Tibial nerve (tissue), 4 donors: ENCODE results near the gene EHD2.

Experiments used
- CTCF ChIP-seq, 5 experiments: fragments of 200-600 bp in 3 of 5; fragments of 450-650 bp in 2 of 5; sonication (generic) in 3 of 5; IDR thresholded peaks; one replicate each; pipeline ENCODE4 v1.5.1; 2016 to 2019; ENCODE audit warnings: antibody characterized with exemption in 5 of 5, mild to moderate bottlenecking in 3 of 5, moderate library complexity in 2 of 5
- EP300 ChIP-seq, 2 donors: sonication (generic); formaldehyde crosslinking; IDR thresholded peaks; one replicate each; pipeline ENCODE4 v1.6.1; 2017; ENCODE audit warnings: antibody characterized with exemption in 2 of 2, mild to moderate bottlenecking in 1 of 2
- POLR2A ChIP-seq, 2 donors: fragments of 450-650 bp; IDR thresholded peaks; one replicate each; pipeline ENCODE4 v1.6.1; 2017; ENCODE audit warnings: antibody characterized with exemption in 2 of 2, mild to moderate bottlenecking in 2 of 2, moderate library complexity in 2 of 2

- no peak for TF ChIP-seq POLR2A (IDR thresholded peaks at IDR 0.05)
- no peak for TF ChIP-seq EP300 (IDR thresholded peaks at IDR 0.05)
- no peak for TF ChIP-seq CTCF (IDR thresholded peaks at IDR 0.05)
Observed at GRCh38 chr19:47679922-47680857, 33.0 kb upstream of the EHD2 start.
